Gastroesophageal sphincter (tissue), 4 donors: ENCODE results near the gene SH3RF1. TPM values are rescaled to one million over a fixed set of nuclear protein-coding genes. Genes with fewer than 3 reads are reported as not detected.

ENCODE experiments used
- ATAC-seq: fragments of 150-250 bp; one replicate; pipeline ENCODE4 v1.9.1; 2016; ENCODE audit warnings: mild to moderate bottlenecking, moderate library complexity
- H3K27ac ChIP-seq, 4 donors: fragments of 200-600 bp; sonication (generic) in 3 of 4; 1 replicate in 3 of 4; 2 replicates in 1 of 4; pipeline ENCODE4 v1.5.1; 2016 to 2019
- H3K27me3 ChIP-seq: fragments of 200-600 bp; sonication (generic); one replicate; pipeline ENCODE4 v1.5.1; 2019
- H3K36me3 ChIP-seq, 2 donors: fragments of 200-600 bp; sonication (generic); one replicate each; pipeline ENCODE4 v1.5.1; 2019; ENCODE audit warnings: control low read depth in 1 of 2
- H3K4me1 ChIP-seq, 3 donors: fragments of 200-600 bp; sonication (generic); 1 replicate in 2 of 3; 2 replicates in 1 of 3; pipeline ENCODE4 v1.5.1; 2016 to 2019; ENCODE audit warnings: control low read depth in 2 of 3
- H3K4me3 ChIP-seq, 2 donors: fragments of 200-600 bp; sonication (generic); one replicate each; pipeline ENCODE4 v1.5.1; 2019; ENCODE audit warnings: mild to moderate bottlenecking in 1 of 2, moderate library complexity in 1 of 2
- H3K9me3 ChIP-seq, 3 donors: fragments of 200-600 bp; sonication (generic); one replicate each; pipeline ENCODE4 v1.5.1; 2017 to 2019; ENCODE audit warnings: control low read depth in 2 of 3
- EP300 ChIP-seq: sonication (generic); formaldehyde crosslinking; IDR thresholded peaks from one replicate; pipeline ENCODE4 v1.6.1; 2017; ENCODE audit warnings: antibody characterized with exemption, mild to moderate bottlenecking
- POLR2A ChIP-seq, 2 donors: fragments of 450-650 bp; IDR thresholded peaks; one replicate each; pipeline ENCODE4 v1.6.1; 2017; ENCODE audit warnings: antibody characterized with exemption in 2 of 2, mild to moderate bottlenecking in 2 of 2, moderate library complexity in 1 of 2
- POLR2AphosphoS5 ChIP-seq: sonication (generic); formaldehyde crosslinking; IDR thresholded peaks from one replicate; pipeline ENCODE4 v1.6.1; 2017; ENCODE audit warnings: antibody characterized with exemption
- WGBS, 2 donors: methylation state at CpG; one replicate each; pipeline ENCODE4 v1.1.5; 2018; ENCODE audit warnings: low coverage in 1 of 2; 5-methylcytosine and 5-hydroxymethylcytosine counted together
- total RNA-seq, 4 donors: library from RNA; depleted of rRNA; stranded (reverse); fragments of >200 nt; gene quantifications; one replicate each; pipeline ENCODE4 v1.1.0, GENCODE V29; 2016
- TF ChIP-seq, protein P1 (sequence below), 4 experiments: fragments of 200-600 bp in 2 of 4; fragments of 450-650 bp in 2 of 4; sonication (generic) in 1 of 4; IDR thresholded peaks; one replicate each; pipeline ENCODE4 v1.5.1; 2017 to 2019; ENCODE audit warnings: antibody characterized with exemption in 4 of 4, mild to moderate bottlenecking in 2 of 4, moderate library complexity in 2 of 4

SH3RF1 gene
- total RNA-seq, 4 donors from 2014 or later, result 9.2 to 17.6 (median 13.3) TPM

DNA sequence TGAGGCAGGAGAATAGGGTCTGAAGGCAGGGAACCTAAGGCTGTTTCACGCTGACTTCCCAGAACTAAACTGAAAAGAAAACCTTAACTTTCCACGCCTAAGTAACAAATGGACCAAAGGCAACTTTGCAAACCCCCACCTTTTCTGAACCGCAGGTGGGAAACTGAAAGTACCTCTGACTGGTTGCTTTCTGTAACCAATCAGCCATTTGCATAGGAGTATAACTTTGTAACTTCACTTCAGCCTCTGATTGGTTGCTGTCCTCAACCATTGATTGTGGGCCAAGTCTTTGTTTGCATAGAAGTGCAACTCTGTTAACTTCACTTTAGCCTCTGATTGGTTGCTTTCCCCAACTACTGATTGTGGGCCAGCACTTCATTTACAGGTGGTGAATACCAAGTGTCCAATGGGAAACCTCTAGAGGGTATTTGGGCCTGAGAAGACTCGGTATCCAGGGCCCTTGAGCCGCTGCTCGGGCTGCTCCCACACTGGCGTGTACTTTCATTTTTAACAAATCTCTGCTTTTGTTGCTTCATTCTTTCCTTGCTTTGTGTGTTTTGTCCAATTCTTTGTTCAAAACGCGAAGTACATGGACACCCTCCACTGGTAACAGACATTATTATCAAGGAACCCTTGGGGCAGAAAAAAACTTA is 139.1 kb downstream of the SH3RF1 start:
- Histone ChIP-seq H3K4me1 (peaks cover 0 to 7% (median 0%) of the 10 kb centered on the region in 3 donors), H3K4me3 (no peak overlapping the region), H3K27ac (no peak overlapping the region), H3K36me3 (peaks cover 0 to 73% of the 10 kb centered on the region in 2 donors), H3K27me3 (no peaks in the 10 kb centered on the region), H3K9me3 (no peaks in the 10 kb centered on the region)
- 81 to 90% methylated on average over 9 of the region's 9 CpGs for WGBS, 2 donors
- TF ChIP-seq, protein P1, sequence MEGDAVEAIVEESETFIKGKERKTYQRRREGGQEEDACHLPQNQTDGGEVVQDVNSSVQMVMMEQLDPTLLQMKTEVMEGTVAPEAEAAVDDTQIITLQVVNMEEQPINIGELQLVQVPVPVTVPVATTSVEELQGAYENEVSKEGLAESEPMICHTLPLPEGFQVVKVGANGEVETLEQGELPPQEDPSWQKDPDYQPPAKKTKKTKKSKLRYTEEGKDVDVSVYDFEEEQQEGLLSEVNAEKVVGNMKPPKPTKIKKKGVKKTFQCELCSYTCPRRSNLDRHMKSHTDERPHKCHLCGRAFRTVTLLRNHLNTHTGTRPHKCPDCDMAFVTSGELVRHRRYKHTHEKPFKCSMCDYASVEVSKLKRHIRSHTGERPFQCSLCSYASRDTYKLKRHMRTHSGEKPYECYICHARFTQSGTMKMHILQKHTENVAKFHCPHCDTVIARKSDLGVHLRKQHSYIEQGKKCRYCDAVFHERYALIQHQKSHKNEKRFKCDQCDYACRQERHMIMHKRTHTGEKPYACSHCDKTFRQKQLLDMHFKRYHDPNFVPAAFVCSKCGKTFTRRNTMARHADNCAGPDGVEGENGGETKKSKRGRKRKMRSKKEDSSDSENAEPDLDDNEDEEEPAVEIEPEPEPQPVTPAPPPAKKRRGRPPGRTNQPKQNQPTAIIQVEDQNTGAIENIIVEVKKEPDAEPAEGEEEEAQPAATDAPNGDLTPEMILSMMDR (IDR thresholded peaks at IDR 0.05), result no peak
- ATAC-seq, result no peak

DNA sequence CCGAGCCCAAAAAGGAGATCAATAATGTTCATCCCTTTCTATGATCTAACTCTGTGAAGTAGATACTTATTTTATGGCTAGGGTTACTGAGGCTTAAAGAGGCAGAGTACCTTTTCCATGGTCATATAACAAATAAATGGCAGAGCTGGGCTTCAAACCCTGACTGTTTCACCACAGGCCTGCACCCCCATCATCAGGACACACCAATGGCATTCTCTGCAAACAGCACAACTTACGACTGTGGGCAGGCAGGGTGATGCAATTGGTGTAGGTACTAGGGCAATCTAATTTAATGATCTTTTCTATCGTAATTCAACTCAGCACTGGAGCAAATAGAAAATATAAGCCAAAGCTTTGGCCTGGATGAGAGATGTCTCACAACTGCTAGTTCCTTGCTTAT is 141.9 kb downstream of the SH3RF1 start:
- H3K27ac ChIP-seq, result no peak overlapping the region
- peaks cover 0 to 5% (median 0%) of the 10 kb centered on the region in 3 donors for H3K4me1 ChIP-seq
- no peak for TF ChIP-seq EP300
- TF ChIP-seq, protein P1 (IDR thresholded peaks at IDR 0.05), result no peak
- TF ChIP-seq POLR2AphosphoS5, result no peak
- TF ChIP-seq POLR2A (IDR thresholded peaks at IDR 0.05), result no peak
- WGBS, 2 donors, result 83 to 97% methylated on average over 3 of the region's 3 CpGs
- H3K9me3 ChIP-seq, result no peaks in the 10 kb centered on the region
- ATAC-seq, result no peak
- no peak overlapping the region for H3K4me3 ChIP-seq
- peaks cover 0 to 55% of the 10 kb centered on the region in 2 donors for H3K36me3 ChIP-seq
- H3K27me3 ChIP-seq, result no peaks in the 10 kb centered on the region

DNA sequence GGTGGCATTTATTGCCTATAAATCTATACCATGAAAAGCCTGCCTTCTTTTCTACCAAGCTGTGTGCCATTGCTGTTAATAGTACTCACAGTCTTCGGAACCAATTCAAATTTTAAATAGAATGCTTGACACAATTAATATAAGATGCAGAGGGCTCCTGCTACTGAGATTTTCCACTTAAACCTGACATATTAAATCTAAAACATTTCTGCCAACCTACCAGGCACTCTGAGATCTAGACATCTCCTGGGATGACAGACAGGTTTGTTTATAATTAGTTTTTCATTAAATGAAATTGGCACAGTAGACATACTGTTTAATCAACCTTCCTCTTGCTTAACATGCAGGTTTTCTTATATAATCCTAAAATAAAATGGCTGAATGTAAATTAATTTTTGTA is 143.4 kb downstream of the SH3RF1 start:
- Histone ChIP-seq H3K27ac (no peak overlapping the region), H3K4me3 (no peak overlapping the region), H3K4me1 (no peaks in the 10 kb centered on the region), H3K27me3 (no peaks in the 10 kb centered on the region), H3K36me3 (peaks cover 0 to 43% of the 10 kb centered on the region in 2 donors), H3K9me3 (no peaks in the 10 kb centered on the region)
- WGBS, 2 donors, result 88 to 92% methylated on average over 1 of the region's 1 CpG
- no peak for ATAC-seq
- TF ChIP-seq, protein P1 (IDR thresholded peaks at IDR 0.05), result no peak
- TF ChIP-seq EP300 (no peak), POLR2AphosphoS5 (no peak), POLR2A (IDR thresholded peaks at IDR 0.05) (no peak)

DNA sequence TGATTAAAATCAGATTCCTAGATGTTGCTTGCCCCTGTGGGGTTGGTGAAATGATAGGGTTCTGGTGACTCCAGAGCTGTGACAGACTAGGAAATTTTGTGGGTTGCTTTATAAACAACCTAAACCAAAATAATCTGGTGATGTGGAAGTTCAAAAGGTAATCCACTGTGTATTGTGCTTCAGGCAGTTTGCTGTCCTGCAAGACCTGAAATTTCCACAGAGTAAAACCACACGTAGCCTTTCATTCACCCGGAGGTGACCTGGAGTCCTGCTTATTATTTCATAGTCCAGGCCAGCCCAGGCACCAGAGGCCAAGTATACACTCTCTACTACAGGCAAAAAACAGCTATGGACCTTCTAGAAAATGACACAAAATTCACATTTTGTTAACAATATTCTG is 146.1 kb downstream of the SH3RF1 start:
- no peak for ATAC-seq
- no peak overlapping the region for H3K27ac ChIP-seq
- no peaks in the 10 kb centered on the region for H3K27me3 ChIP-seq
- H3K4me3 ChIP-seq, result no peak overlapping the region
- TF ChIP-seq EP300 (no peak), POLR2AphosphoS5 (no peak), POLR2A (IDR thresholded peaks at IDR 0.05) (no peak)
- TF ChIP-seq, protein P1 (IDR thresholded peaks at IDR 0.05), result no peak
- no peaks in the 10 kb centered on the region for H3K4me1 ChIP-seq
- H3K36me3 ChIP-seq, result peaks cover 0 to 43% of the 10 kb centered on the region in 2 donors
- no peaks in the 10 kb centered on the region for H3K9me3 ChIP-seq
- WGBS, 2 donors, result 67 to 86% methylated on average over 2 of the region's 2 CpGs

DNA sequence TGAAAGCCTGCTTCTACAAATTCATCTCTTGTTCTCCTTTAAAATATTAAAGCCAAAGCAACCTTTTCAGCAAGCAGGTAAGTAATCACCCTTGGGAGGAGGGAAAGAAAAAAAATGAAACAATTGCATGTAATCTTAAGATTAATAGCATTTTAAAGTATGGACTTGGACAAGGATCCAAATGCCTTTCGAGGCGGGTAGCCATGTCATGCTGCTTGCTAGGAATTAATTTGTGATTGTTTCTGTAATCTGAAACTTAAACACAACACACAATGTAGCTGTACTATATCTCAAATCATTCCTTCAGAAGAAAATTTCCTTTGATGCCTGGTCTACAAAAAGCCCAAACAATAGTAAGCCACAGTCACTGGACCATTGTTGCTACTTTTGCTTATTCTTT is 148.3 kb downstream of the SH3RF1 start:
- TF ChIP-seq POLR2A (IDR thresholded peaks at IDR 0.05) (no peak), POLR2AphosphoS5 (no peak), EP300 (no peak)
- TF ChIP-seq, protein P1 (IDR thresholded peaks at IDR 0.05), result no peak
- H3K27ac ChIP-seq, result no peak overlapping the region
- no peaks in the 10 kb centered on the region for H3K9me3 ChIP-seq
- no peaks in the 10 kb centered on the region for H3K27me3 ChIP-seq
- 37 to 53% methylated on average over 2 of the region's 2 CpGs for WGBS, 2 donors
- ATAC-seq, result no peak
- peaks cover 0 to 38% of the 10 kb centered on the region in 2 donors for H3K36me3 ChIP-seq
- no peak overlapping the region for H3K4me3 ChIP-seq
- no peaks in the 10 kb centered on the region for H3K4me1 ChIP-seq
